Tibial nerve (tissue), 4 donors: ENCODE results near the gene PROM2.

ENCODE experiments used
- EP300 ChIP-seq, 2 donors: sonication (generic); formaldehyde crosslinking; IDR thresholded peaks; one replicate each; pipeline ENCODE4 v1.6.1; 2017; ENCODE audit warnings: antibody characterized with exemption in 2 of 2, mild to moderate bottlenecking in 1 of 2
- POLR2A ChIP-seq, 2 donors: fragments of 450-650 bp; IDR thresholded peaks; one replicate each; pipeline ENCODE4 v1.6.1; 2017; ENCODE audit warnings: antibody characterized with exemption in 2 of 2, mild to moderate bottlenecking in 2 of 2, moderate library complexity in 2 of 2
- TF ChIP-seq, protein P1 (sequence below), 5 experiments: fragments of 200-600 bp in 3 of 5; fragments of 450-650 bp in 2 of 5; sonication (generic) in 3 of 5; IDR thresholded peaks; one replicate each; pipeline ENCODE4 v1.5.1; 2016 to 2019; ENCODE audit warnings: antibody characterized with exemption in 5 of 5, mild to moderate bottlenecking in 3 of 5, moderate library complexity in 2 of 5

DNA sequence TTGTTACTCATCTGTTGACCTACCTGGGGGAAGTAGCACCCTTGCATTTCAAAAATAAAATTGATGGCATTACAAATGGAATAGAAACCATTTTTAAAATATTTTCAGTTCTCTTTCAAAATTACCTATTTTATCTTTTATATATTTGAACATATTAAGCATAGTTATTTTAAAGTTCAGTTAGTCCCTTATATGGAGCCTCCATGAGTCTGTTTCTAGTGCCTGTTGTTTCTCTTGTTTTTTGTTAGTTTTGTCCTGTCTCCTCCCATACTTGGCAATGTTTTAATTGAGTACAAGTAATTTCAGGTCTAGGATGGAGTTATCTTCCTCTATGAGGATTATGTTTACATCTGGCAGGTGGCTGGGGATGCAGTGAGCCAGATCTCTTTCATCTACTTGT is 17.0 kb downstream of the PROM2 start:
- TF ChIP-seq, protein P1, sequence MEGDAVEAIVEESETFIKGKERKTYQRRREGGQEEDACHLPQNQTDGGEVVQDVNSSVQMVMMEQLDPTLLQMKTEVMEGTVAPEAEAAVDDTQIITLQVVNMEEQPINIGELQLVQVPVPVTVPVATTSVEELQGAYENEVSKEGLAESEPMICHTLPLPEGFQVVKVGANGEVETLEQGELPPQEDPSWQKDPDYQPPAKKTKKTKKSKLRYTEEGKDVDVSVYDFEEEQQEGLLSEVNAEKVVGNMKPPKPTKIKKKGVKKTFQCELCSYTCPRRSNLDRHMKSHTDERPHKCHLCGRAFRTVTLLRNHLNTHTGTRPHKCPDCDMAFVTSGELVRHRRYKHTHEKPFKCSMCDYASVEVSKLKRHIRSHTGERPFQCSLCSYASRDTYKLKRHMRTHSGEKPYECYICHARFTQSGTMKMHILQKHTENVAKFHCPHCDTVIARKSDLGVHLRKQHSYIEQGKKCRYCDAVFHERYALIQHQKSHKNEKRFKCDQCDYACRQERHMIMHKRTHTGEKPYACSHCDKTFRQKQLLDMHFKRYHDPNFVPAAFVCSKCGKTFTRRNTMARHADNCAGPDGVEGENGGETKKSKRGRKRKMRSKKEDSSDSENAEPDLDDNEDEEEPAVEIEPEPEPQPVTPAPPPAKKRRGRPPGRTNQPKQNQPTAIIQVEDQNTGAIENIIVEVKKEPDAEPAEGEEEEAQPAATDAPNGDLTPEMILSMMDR (IDR thresholded peaks at IDR 0.05) = no peak
- TF ChIP-seq POLR2A (IDR thresholded peaks at IDR 0.05) (no peak), EP300 (IDR thresholded peaks at IDR 0.05) (no peak)
